DMS153 (cell line): ENCODE results near the gene KRTAP5-5.
A peak's percentile ranks its signal among the peaks of the same experiment; 100 is the strongest.
"Not testable (repeated sequence)": the region's sequence is repeated elsewhere in the genome, so short reads cannot be mapped to it uniquely, and the experiment has no call there.

Experiments
- DNase-seq: peaks from one replicate; lab custom pipeline; 2025; lab: John Stamatoyannopoulos, UW

The KRTAP5-5 gene

GRCh38 chr11:1642288-1643145 lies 12.9 kb downstream of the KRTAP5-5 start:
- DNase-seq = no peak

- no peak for DNase-seq
Observed at GRCh38 chr11:1643146-1643690, 13.6 kb downstream of the KRTAP5-5 start.

- no peak for DNase-seq
Observed at GRCh38 chr11:1644601-1645356, 15.2 kb downstream of the KRTAP5-5 start.

- DNase-seq = no peak
Observed at GRCh38 chr11:1645357-1645821, 15.8 kb downstream of the KRTAP5-5 start.

DNA sequence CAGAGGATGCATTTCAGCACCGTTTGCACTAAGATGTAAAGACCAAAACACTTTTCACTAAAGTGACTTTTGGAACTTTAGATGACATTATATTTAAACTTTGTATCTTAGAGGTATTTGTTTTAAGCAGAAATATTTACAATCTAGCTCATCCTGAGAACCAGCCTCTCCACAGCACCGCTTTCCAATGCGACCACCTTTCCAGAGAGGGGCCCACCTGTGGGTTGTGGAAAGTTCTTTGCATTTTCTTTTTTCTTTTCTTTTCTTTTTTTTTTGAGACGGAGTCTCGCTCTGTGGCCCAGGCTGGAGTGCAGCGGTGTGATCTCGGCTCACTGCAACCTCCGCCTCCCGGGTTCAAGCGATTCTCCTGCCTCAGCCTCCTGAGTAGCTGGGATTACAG lies 17.0 kb downstream of the KRTAP5-5 start:
- not testable (repeated sequence) for DNase-seq

DNA sequence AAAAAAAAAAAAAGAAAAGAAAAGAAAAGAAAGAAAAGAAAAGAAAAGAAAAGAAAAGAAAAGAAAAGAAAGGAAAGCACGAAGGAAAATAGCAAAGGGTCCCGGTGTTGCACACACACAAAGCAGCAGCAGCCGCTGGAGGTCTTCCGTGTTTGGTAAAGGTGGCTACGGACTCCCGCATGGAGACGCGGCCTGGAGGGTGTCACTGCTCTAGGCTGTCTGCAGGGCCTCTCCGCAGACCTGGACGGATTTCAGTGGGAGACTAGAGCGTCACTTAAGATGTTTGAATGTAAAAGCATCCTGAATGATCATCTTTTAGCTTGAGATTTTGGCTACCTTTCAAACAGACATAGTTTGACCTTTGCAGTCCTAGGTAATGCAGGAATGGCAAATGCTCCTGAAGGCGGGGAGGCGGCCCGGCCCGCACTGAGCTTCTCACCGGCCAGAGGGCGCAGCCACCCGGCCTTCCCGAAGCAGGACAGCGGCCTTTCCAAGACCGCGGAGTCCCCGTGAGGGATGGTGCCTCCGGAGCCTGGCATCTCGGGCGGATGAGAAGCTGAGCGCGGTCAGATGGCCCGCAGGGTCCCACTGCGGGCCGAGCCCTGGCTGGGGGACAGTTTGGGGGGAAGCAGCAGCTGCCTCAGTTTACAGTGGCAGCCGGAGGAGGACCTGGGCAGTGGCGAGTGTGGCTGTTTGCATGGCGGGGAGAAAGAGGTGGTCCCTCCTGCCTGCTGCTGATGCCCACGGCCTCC lies 18.5 kb downstream of the KRTAP5-5 start:
- no peak for DNase-seq

DNA sequence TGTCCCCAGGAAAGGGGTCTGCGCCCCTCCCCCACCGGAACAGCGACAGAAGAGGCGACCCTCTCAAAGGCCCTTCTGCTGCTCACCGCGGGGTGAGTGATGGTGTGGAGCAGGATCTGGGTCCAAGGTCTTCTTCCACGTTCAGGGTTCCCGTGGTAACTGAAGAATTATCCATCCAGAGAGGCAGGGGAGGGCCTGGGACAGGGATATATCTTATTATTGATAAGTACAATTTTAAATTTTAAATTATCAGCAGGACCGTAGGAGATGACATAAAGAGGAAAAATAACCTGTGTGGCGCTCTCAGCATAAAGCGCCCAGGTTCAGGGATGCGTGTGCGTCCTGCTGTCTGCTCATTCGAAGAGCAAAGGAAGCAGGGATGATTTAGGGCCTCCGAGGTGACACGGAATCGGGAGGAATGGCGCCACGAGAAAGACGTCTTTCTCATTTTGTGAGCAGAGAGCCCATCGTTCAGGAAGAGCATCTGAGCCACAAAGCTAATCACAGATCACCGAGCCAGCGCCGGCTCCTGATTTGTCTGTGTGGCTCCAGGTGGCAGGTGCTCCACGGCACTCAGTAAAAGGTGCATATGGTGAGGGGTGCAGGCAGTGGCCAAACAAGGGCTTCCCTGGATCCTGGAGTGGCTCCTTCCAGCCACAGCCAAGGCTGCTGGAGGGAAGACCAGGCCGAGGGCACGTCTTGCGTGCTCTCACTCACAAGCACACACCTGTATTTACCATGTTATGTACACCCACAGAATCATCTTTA lies 19.3 kb downstream of the KRTAP5-5 start:
- no peak for DNase-seq

DNA sequence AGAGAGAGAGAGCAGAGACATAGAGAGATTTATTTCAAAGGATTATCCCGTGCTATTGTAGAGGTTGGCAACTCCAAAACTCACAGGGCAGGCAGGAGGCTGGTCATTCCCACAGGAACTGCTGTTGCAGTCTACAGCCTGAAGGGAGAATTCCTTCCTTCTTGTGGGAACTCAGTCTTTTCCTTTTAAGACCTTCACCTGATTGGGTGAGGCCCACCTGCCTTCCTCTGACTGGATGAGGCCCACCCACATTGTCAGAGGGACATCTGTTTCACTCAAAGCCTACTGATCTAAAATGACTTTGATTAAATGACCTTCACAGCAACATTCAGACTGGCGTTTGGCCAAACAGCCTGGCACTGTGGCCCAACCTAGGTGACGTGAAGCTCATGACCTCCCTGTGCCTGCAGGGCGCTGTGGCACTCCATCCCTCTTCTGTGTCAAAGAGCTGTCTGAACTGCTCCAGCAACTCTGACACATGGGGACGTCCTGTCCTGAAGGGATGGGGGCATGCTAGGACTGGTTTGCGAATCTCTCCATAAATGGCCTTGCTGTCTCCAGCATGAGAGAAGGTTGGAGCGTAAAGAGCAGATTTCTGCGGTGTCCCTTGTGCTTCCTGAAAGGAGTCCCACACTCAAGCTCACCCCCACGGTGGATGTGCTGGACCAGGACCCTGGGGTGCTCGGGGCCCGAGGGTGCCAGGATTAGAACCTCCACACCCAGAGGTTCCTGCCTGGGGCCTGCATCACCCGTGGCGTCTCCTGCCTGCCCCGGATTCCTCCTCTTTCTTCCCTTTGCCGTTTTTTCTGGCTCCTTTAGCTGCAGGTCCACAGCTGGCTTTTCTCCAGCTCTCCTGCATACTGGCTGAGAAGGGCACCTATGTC lies 20.7 kb downstream of the KRTAP5-5 start:
- DNase-seq = peak; percentile 65

DNA sequence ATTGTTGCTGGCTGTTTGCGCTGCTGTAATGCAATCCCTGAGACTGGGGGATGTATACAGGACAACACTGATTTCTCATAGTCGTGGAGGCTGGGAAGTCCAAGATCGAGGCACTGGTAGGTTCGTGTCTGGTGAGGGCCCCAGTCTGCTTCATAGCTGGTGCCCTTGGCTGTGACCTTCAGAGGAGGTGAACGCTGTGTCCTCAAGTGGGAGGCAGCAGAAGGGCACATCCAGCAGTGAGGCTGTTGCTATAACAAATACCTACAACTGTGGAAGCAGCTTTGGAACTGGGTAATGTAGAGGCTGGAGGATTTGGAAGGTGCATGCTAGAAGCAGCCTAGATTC lies 21.3 kb downstream of the KRTAP5-5 start:
- no peak for DNase-seq

- no peak for DNase-seq
Observed at GRCh38 chr11:1651411-1651980, 21.9 kb downstream of the KRTAP5-5 start.

DNA sequence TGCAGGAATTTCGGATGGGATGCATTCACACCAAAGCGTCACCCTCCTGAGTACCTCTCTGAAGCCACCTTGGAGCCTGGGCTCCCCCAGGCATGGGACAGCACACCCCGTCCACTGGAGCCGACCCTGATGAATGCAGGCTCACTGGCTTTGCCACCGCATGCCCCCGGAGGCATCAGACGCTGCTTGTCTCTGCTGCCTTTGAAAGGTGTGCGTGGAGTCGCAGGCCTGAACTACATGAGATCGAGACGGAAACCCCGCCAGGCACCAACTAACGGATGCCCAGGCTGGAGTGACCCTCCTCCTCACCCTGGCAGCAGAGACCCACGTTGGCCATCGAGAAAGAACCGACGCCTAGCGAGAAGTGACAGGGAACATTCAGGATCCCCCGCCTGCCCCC lies 22.5 kb downstream of the KRTAP5-5 start:
- no peak for DNase-seq

- DNase-seq = no peak
Observed at GRCh38 chr11:1652442-1652770, 22.8 kb downstream of the KRTAP5-5 start.

DNA sequence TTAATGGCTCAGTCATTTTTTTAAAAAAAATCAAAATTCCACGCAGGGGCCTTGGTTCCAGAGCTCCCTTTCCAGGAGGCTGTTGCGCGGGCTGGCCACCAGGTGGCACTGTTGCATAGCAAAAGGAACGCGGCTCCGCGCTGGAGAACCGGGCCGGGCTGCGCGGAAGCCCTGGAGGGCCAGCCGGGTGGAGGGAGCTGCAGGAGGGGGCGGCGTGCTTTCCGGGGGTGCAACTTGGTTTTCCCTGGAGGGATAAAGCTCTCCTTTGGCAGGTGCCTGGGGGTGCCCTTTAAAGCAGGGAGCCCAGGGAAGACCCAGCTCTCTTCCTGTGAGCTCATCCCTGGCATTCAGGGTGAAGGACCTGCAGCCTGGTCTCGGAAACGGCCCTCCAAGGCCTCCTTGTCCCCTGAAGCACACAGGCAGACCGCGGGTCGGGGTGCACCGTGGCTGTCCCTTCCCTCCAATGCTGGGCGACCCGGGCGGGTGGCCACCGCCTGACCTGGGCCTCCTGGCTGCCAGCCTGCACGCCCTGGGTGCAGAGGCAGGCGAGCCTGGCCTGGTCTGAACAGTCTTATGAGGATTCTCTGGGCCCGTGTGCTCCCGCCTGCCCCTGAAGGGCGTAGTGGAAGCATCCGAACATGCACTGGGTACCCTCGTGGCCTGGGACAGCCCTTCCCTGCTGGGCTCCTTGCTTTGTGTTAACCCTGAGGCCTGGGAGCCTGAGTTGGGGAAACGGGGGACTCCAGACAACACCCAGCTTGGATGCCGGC lies 23.4 kb downstream of the KRTAP5-5 start:
- no peak for DNase-seq

- no peak for DNase-seq
Observed at GRCh38 chr11:1653541-1654387, 24.2 kb downstream of the KRTAP5-5 start.

DNA sequence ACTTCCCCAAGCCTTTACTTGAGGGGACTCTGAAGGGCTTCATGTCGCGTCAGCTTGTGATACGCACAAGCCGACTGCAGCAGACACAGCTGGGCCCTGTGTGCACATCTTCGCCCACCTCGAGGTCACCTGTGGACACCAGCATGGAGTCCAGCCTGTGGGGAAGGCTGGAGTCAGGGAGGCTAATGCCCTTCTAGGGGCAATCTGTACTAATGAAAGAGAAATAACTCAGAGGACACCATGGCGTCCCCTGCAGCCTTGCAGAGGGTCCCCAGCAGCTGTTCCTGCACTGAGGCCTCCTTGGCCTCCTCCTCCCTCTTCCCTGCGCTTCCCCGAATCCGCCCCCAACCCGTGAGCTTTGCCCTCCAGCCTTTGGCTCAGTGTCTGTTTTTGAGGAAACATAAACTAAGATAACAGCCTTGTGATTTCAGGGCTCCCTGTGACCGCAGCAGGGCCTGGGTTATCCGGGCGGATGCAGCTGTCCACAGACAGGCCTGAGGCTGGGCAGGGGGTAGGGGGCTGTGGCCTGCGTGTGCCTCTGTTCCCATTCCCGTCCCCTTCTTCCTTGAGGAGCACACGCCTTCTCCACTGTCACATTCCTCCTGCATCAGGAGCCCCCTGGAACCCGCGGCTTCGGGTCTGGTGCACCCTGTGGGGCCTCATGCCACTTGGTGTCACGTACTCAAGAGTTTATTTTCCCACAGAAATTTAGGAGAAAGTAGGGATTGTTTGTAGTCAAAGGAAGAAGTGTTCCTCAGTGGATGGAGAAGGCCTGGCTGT lies 25.0 kb downstream of the KRTAP5-5 start:
- no peak for DNase-seq

GRCh38 chr11:1655168-1656060 lies 25.8 kb downstream of the KRTAP5-5 start:
- DNase-seq = no peak

GRCh38 chr11:1656061-1656441 lies 26.5 kb downstream of the KRTAP5-5 start:
- no peak for DNase-seq
